SK-N-SH treated with all-trans-retinoic acid at 6 μM for 48 hours (cell line): ENCODE results near the gene PAM16.

Experiments
- ATAC-seq: fragments of 200-7000 bp; cut with Tn5 transposase; 3 replicates; pipeline ENCODE4 v1.9.1; 2020; ENCODE audit warnings: mild to moderate bottlenecking, moderate library complexity
- ARNTL ChIP-seq: fragments of 450-650 bp; formaldehyde crosslinking; IDR thresholded peaks from 2 replicates; pipeline ENCODE4 v1.5.0; 2020; ENCODE audit warnings: low read depth, mild to moderate bottlenecking, moderate library complexity, borderline replicate concordance
- BACH2 ChIP-seq: fragments of 250-450 bp; sonication (Bioruptor Pico); IDR thresholded peaks from 2 replicates; pipeline ENCODE4 v1.9.0; 2021; ENCODE audit warnings: mild to moderate bottlenecking, borderline replicate concordance
- CSDC2 ChIP-seq: fragments of 250-450 bp; sonication (Bioruptor Pico); IDR thresholded peaks from 2 replicates; pipeline ENCODE4 v1.5.0; 2020; ENCODE audit warnings: mild to moderate bottlenecking, moderate library complexity
- ESRRG ChIP-seq: fragments of 250-450 bp; sonication (Bioruptor Pico); IDR thresholded peaks from 2 replicates; pipeline ENCODE4 v1.6.1; 2021; ENCODE audit warnings: mild to moderate bottlenecking
- GLIS3 ChIP-seq: fragments of 250-450 bp; sonication (Bioruptor Pico); IDR thresholded peaks from 2 replicates; pipeline ENCODE4 v1.5.0; 2020; ENCODE audit warnings: mild to moderate bottlenecking, moderate library complexity
- ISL1 ChIP-seq: fragments of 250-450 bp; sonication (Bioruptor Pico); IDR thresholded peaks from 2 replicates; pipeline ENCODE4 v2.1.2; 2022; ENCODE audit warnings: mild to moderate bottlenecking, moderate library complexity
- PPARA ChIP-seq: fragments of 250-450 bp; sonication (Bioruptor Pico); IDR thresholded peaks from 2 replicates; pipeline ENCODE4 v1.5.0; 2020; ENCODE audit warnings: mild to moderate bottlenecking, borderline replicate concordance
- RARB ChIP-seq: fragments of 250-450 bp; sonication (Bioruptor Pico); IDR thresholded peaks from 2 replicates; pipeline ENCODE4 v1.8.0; 2021; ENCODE audit warnings: mild to moderate bottlenecking, moderate library complexity
- SNAI2 ChIP-seq: fragments of 250-450 bp; sonication (Bioruptor Pico); IDR thresholded peaks from 2 replicates; pipeline ENCODE4 v1.5.0; 2020; ENCODE audit warnings: mild to moderate bottlenecking, moderate library complexity
- TCF4 ChIP-seq: fragments of 250-450 bp; sonication (Bioruptor Pico); IDR thresholded peaks from 2 replicates; pipeline ENCODE4 v1.8.0; 2021; ENCODE audit warnings: mild to moderate bottlenecking, moderate library complexity, borderline replicate concordance
- ZC3H10 ChIP-seq: fragments of 250-450 bp; sonication (Bioruptor Pico); IDR thresholded peaks from 2 replicates; pipeline ENCODE4 v1.5.1; 2021; ENCODE audit warnings: mild to moderate bottlenecking, moderate library complexity
- ZFP30 ChIP-seq: fragments of 450-650 bp; formaldehyde crosslinking; IDR thresholded peaks from 2 replicates; pipeline ENCODE4 v1.5.0; 2022; ENCODE audit warnings: mild to moderate bottlenecking, moderate library complexity
- ZNF565 ChIP-seq: fragments of 450-650 bp; formaldehyde crosslinking; conservative IDR thresholded peaks from 2 replicates; pipeline ENCODE4 v1.5.0; 2020; ENCODE audit warnings: low read depth, mild to moderate bottlenecking, moderate library complexity
- ZNF70 ChIP-seq: fragments of 450-650 bp; formaldehyde crosslinking; IDR thresholded peaks from 2 replicates; pipeline ENCODE4 v1.5.0; 2020; ENCODE audit warnings: mild to moderate bottlenecking, moderate library complexity
- ZNF8 ChIP-seq: fragments of 450-650 bp; formaldehyde crosslinking; IDR thresholded peaks from 2 replicates; pipeline ENCODE4 v1.5.0; 2020; ENCODE audit warnings: mild to moderate bottlenecking, moderate library complexity
- TF ChIP-seq, protein P1 (sequence below): fragments of 250-450 bp; sonication (Bioruptor Pico); IDR thresholded peaks from 2 replicates; pipeline ENCODE4 v1.5.1; 2020; ENCODE audit warnings: low read depth, mild to moderate bottlenecking, moderate library complexity
- TF ChIP-seq, protein P2 (sequence below): fragments of 250-450 bp; sonication (Bioruptor Pico); IDR thresholded peaks from 2 replicates; pipeline ENCODE4 v1.8.0; 2020; ENCODE audit warnings: mild to moderate bottlenecking, moderate library complexity, borderline replicate concordance
- TF ChIP-seq, protein P3 (sequence below): fragments of 250-450 bp; sonication (Bioruptor Pico); IDR thresholded peaks from 2 replicates; pipeline ENCODE4 v1.8.0; 2021; ENCODE audit warnings: low read depth, mild to moderate bottlenecking, moderate library complexity, borderline replicate concordance
- TF ChIP-seq, protein P4 (sequence below): fragments of 250-450 bp; sonication (Bioruptor Pico); IDR thresholded peaks from 2 replicates; pipeline ENCODE4 v1.5.0; 2020; ENCODE audit warnings: mild to moderate bottlenecking, moderate library complexity
- TF ChIP-seq, protein P5 (sequence below): fragments of 250-450 bp; sonication (Bioruptor Pico); IDR thresholded peaks from 2 replicates; pipeline ENCODE4 v1.5.1; 2021; ENCODE audit warnings: mild to moderate bottlenecking, moderate library complexity

PAM16 gene

DNA sequence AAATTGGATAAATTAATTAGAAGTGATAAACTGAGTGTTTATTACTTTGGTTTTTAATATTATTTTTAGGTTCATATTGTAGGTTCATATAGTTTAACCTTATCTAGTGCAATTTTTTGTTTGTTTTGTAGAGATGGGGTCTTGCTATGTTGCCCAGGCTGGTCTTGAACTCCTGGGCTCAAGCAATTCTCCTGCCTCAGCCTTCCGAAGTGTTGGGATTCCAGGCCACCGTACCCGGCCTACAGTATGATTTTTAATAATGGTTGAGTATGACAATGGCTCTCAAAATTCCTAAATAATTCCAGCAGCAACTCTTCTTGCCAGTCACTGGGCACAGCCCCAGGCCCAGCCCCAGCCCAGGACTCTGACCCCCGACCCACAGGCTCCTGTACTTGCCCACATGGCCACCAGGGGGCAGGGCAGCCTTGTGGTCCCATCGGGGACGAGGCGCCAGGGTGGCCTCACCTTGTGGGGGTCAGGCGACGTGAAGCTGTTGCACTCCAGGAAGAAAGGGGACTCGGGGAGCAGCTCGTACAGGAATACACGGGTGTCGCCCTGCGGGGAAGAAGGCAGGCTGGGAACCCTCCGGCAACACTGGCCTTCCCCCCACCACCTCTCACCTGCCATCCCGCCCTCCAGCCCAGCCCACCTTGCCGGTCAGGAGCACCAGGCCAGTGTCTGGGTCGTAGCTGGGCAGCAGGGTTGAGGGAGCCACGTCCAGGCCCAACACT is 7.9 kb upstream of the PAM16 start:
- ATAC-seq = peak; percentile 83
- no peak for TF ChIP-seq ISL1

DNA sequence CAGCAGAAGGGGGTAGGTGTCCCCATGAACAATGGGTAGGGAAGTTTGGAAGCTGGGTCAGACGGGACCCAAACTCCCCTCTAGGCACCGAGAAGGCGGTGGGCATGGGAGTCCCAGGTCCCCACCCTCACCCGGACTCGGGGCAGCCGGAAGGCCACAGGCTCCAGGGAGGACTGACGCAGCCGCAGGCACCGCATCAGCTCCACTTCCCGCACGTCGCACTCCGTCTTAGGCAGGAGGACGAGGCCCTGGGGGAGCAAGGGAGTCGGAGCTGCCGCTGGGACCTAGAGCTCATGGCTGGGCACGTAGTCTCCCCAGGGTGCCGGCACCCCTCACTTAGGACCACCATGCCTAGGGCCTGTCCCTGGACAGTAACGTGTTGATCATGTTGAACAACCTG is 7.1 kb upstream of the PAM16 start:
- no peak for TF ChIP-seq ZFP30 (CRISPR knock-in tag)
- no peak for TF ChIP-seq ZNF70 (CRISPR knock-in tag)
- TF ChIP-seq CSDC2 (CRISPR knock-in tag) = no peak
- TF ChIP-seq SNAI2 (CRISPR knock-in tag) = no peak

DNA sequence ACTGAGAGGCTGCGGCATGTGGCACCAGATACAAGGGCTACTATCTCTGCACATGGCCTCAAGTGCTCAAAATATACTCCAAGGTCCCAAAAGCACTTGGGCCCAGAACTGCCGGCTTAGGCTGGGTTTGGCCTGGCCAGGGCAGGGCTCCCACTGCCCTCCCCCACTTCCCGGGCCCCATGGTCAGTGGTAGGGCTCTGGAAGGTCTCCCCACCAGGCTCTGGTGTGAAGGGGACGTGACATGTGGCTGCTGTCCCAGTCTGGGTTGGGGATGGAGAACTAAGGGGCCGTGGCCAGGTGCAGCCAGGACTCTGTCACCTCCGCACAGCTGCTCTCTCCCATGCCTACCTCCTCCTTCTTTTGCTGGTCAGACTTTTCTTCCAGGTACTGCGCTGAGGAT is 5.7 kb upstream of the PAM16 start:
- no peak for ATAC-seq
- TF ChIP-seq, protein P1, sequence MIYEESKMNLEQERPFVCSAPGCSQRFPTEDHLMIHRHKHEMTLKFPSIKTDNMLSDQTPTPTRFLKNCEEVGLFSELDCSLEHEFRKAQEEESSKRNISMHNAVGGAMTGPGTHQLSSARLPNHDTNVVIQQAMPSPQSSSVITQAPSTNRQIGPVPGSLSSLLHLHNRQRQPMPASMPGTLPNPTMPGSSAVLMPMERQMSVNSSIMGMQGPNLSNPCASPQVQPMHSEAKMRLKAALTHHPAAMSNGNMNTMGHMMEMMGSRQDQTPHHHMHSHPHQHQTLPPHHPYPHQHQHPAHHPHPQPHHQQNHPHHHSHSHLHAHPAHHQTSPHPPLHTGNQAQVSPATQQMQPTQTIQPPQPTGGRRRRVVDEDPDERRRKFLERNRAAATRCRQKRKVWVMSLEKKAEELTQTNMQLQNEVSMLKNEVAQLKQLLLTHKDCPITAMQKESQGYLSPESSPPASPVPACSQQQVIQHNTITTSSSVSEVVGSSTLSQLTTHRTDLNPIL (CRISPR knock-in tag) = no peak
- TF ChIP-seq, all 23 proteins: peak for 0

More for the DNA sequence above, 7.1 kb upstream of the PAM16 start:
- no peak for ATAC-seq

DNA sequence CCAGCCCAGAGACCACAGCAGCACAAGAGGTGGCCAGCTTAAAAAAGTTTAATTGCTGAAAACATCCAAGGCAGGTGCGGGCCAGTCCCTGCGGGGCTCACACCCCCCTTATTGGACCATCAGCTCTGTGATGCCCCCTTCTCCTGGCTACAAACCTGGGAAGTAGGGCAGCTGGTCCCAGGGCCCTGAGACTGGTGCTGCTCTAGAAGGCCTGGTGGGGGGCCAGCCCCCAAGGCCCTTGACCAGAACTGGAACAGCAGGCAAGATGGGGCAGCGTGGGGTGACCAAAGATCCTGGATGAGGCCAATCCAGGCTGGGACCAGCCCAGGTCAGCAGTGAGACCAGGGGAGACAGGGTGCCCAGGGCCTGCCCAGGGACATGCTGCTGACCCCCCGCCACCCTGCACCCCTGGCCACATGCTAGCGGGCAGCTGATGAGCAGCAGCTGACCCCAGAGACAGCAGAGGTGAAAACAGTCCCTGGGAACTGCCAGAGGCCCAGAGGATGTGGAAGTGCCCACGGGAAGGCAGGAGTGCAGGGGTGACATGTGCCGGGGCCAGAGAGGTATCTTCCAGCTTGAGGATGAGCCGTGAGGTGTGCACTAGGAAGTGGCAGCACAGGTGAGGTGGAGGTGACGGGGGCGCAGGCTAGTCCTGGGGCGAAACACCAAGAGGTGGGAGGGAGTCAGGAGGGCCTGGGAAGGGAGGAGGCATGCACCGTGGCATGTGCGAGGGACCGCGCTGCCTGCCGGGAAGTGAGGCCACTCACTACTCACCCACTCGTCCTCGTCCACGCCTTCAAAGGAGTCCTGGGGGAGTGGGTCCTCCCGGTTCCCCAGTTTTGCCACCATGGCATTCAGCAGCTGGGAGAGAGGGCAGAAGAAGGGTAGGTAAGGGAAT is 3.6 kb upstream of the PAM16 start:
- no peak for ATAC-seq
- TF ChIP-seq, protein P2, sequence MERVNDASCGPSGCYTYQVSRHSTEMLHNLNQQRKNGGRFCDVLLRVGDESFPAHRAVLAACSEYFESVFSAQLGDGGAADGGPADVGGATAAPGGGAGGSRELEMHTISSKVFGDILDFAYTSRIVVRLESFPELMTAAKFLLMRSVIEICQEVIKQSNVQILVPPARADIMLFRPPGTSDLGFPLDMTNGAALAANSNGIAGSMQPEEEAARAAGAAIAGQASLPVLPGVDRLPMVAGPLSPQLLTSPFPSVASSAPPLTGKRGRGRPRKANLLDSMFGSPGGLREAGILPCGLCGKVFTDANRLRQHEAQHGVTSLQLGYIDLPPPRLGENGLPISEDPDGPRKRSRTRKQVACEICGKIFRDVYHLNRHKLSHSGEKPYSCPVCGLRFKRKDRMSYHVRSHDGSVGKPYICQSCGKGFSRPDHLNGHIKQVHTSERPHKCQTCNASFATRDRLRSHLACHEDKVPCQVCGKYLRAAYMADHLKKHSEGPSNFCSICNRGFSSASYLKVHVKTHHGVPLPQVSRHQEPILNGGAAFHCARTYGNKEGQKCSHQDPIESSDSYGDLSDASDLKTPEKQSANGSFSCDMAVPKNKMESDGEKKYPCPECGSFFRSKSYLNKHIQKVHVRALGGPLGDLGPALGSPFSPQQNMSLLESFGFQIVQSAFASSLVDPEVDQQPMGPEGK (CRISPR knock-in tag) = no peak
- TF ChIP-seq TCF4 (CRISPR knock-in tag) (no peak), ISL1 (no peak), SNAI2 (CRISPR knock-in tag) (no peak), ZFP30 (CRISPR knock-in tag) (no peak), PPARA (CRISPR knock-in tag) (no peak), GLIS3 (no peak), ZNF8 (no peak), ZC3H10 (no peak), ARNTL (no peak), ZNF70 (CRISPR knock-in tag) (no peak), BACH2 (CRISPR knock-in tag) (no peak)
- TF ChIP-seq, protein P3, sequence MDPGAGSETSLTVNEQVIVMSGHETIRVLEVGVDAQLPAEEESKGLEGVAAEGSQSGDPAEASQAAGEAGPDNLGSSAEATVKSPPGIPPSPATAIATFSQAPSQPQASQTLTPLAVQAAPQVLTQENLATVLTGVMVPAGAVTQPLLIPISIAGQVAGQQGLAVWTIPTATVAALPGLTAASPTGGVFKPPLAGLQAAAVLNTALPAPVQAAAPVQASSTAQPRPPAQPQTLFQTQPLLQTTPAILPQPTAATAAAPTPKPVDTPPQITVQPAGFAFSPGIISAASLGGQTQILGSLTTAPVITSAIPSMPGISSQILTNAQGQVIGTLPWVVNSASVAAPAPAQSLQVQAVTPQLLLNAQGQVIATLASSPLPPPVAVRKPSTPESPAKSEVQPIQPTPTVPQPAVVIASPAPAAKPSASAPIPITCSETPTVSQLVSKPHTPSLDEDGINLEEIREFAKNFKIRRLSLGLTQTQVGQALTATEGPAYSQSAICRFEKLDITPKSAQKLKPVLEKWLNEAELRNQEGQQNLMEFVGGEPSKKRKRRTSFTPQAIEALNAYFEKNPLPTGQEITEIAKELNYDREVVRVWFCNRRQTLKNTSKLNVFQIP (CRISPR knock-in tag) = no peak
- TF ChIP-seq, protein P4, sequence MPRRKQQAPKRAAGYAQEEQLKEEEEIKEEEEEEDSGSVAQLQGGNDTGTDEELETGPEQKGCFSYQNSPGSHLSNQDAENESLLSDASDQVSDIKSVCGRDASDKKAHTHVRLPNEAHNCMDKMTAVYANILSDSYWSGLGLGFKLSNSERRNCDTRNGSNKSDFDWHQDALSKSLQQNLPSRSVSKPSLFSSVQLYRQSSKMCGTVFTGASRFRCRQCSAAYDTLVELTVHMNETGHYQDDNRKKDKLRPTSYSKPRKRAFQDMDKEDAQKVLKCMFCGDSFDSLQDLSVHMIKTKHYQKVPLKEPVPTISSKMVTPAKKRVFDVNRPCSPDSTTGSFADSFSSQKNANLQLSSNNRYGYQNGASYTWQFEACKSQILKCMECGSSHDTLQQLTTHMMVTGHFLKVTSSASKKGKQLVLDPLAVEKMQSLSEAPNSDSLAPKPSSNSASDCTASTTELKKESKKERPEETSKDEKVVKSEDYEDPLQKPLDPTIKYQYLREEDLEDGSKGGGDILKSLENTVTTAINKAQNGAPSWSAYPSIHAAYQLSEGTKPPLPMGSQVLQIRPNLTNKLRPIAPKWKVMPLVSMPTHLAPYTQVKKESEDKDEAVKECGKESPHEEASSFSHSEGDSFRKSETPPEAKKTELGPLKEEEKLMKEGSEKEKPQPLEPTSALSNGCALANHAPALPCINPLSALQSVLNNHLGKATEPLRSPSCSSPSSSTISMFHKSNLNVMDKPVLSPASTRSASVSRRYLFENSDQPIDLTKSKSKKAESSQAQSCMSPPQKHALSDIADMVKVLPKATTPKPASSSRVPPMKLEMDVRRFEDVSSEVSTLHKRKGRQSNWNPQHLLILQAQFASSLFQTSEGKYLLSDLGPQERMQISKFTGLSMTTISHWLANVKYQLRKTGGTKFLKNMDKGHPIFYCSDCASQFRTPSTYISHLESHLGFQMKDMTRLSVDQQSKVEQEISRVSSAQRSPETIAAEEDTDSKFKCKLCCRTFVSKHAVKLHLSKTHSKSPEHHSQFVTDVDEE (CRISPR knock-in tag) = no peak
- TF ChIP-seq, all 23 proteins: peak for 0

DNA sequence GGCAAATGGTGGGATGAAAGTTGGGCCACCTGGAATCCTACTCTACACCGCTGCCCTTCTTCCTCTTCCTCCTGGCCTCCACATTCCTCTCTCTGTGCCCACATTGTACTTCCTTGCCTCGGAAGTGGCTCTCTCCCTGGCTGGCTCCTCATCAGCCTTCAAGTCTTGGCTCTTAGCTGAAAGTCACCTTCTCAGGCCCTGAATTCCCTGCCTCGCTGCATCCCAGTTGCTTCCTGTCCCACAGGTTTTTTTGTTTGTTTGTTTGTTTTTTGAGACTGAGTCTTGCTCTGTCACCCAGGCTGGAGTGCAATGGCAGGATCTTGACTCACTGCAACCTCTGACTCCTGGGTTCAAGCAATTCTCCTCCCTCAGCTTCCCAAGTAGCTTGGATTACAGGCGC is 2.6 kb upstream of the PAM16 start:
- no peak for ATAC-seq
- TF ChIP-seq ZNF565 = no peak
- TF ChIP-seq, protein P5, sequence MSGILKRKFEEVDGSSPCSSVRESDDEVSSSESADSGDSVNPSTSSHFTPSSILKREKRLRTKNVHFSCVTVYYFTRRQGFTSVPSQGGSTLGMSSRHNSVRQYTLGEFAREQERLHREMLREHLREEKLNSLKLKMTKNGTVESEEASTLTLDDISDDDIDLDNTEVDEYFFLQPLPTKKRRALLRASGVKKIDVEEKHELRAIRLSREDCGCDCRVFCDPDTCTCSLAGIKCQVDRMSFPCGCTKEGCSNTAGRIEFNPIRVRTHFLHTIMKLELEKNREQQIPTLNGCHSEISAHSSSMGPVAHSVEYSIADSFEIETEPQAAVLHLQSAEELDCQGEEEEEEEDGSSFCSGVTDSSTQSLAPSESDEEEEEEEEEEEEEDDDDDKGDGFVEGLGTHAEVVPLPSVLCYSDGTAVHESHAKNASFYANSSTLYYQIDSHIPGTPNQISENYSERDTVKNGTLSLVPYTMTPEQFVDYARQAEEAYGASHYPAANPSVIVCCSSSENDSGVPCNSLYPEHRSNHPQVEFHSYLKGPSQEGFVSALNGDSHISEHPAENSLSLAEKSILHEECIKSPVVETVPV = no peak
- TF ChIP-seq ZNF8 = no peak
- TF ChIP-seq ISL1 = no peak
- TF ChIP-seq ZC3H10 = no peak
- TF ChIP-seq ESRRG (CRISPR knock-in tag) = no peak
- no peak for TF ChIP-seq RARB
- TF ChIP-seq CSDC2 (CRISPR knock-in tag) = no peak
- TF ChIP-seq PPARA (CRISPR knock-in tag) = no peak
- no peak for TF ChIP-seq ZNF70 (CRISPR knock-in tag)
- TF ChIP-seq, protein P3 (CRISPR knock-in tag) = no peak
- TF ChIP-seq, all 23 proteins: peak for 0
